HG03439 (cell line): ENCODE measurements around the gene ERI2.
"Not testable (repeated sequence)": the region's sequence is repeated elsewhere in the genome, so short reads cannot be mapped to it uniquely, and the experiment has no call there.

Experiments used
- ATAC-seq: cut with Tn5 transposase; IDR thresholded peaks from one replicate; pipeline ENCODE4 v1.9.1; 2021; ENCODE audit warnings: mild to moderate bottlenecking, moderate library complexity; ENCODE audit not compliant: unreplicated experiment

ERI2 gene

GRCh38 chr16:20818929-20819585, 12.8 kb upstream of the ERI2 start:
- no peak for ATAC-seq

DNA sequence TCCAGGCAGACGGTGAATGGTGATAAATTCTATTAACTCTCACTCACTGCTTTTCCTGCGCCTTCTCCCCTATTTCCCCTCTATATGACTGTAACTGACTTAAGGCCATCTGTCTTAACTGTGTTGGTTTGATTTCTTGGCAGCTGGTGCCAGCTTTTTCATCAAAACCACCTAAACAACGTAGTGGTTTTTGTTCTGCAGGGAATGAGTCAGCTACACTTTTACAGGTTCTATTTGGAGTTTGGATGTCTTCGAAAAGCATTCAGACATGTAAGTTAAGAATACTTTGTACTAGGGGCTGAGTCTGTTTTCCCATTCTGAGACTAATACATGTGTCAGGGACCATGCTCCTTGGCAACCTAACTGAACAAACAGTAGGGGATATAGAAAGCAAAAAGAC, 8.5 kb upstream of the ERI2 start:
- ATAC-seq: no peak

DNA sequence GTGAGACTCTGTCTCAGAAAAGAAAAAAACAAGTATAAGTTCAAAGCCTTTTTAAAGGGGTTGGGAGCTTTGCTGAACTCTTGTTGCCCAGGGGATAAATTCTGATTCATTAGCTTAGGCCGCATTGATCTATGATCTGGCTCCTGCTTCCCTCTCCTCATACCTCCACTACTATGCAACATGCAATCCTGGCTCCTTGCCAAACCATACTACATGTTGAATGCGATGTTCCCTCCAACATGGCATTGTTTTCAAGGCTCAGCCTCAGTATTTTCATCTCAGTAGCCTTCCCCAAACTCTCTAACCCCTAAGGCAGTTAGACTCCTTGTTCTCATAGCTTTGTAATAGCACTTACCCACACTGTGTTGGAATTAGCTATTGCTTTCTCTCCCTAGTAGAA, 6.2 kb upstream of the ERI2 start:
- no peak for ATAC-seq

DNA sequence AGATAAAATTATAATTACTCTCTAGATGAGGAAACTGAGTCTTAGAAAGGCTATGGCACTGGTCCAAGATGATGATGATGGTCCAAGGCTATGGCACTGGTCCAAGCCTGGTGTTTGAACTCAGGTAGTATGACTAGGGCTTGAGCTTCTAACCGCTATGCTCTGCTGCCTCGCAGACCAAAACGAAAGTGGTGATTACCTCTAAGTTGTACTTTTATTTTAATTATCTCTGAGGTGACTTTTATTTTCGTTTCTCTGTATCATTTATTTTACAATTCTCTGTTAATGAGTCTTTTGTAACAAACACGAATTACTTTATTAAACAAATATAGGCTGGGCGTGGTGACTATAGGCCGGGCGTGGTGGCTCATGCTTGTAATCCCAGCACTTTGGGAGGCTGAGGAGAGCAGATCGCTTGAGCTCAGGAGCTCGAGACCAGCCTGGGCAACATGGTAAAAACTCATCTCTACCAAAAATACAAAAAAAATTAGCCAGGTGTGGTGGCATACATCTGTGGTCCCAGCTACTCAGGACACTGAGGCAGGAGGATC, 5.7 kb upstream of the ERI2 start:
- ATAC-seq: no peak

DNA sequence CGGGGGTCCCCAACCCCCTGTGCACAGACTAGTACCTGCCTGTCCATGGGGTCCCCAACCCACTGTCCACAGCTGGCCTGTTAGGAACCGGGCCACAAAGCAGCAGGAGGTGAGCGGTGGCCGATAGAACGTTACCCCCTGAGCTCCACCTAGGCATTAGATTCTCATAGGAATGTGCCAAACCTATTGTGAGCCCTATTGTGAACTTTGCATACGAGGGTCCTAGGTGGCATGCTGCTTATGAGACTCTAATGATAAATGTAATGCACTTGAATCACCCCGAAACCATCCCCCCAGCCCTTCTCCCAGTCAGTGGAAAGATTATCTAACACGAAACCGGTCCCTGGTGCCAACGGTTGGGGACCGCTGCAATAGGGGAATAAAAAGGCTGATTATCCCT, 1.6 kb upstream of the ERI2 start:
- ATAC-seq: no peak

DNA sequence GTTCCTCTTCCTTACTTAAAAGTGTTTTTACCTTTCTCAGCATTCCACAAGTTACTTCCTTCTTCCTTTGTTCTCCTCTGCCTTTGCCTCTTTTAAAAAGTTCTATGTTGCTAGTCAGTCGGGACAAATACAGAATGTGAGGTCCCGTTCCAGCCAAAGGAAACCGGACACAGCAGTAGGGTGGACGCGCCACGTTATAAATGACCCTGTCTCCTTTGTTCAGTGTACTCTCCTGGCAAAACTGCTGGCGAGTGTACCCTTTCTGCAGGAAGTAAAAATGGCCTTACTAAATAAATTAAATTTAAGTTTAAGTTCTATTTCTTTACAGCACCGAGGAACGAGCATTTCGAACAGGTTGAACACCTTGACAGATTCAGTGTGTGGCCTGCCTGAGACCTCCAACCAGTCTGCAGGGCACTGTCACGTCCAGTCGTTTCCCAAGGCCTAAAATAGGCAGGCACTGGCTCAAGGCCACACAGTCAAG, 546 bp downstream of the ERI2 start:
- not testable (repeated sequence) for ATAC-seq

DNA sequence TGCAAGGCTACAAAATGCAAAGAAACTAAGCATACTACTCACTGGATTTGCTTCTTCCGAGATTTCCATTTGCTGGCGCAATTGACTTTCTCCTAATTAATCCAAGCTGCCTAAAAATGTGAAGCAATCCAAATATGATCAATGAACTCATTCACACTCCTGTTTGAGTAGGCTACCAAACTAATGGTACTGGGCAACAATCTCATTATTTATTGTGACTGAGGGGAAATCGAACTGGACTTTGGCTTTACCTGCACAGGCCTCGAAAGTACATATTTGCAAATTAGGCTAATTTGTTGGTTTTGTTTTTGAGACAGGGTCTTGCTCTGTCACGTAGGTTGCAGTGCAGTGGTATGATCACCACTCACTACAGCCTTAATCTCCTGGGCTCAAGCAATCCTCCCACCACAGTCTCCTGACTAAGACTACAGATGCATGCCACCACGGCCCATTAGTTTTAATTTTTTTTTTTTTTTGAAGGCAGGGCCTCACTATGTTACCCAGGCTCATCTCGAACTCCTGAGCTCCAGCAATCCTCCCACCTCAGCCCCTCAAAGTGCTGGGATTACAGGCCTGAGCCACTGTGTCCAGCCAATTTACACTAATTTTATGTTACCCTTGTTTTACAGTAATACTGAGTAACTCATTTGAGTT, 2.6 kb downstream of the ERI2 start:
- ATAC-seq: no peak

DNA sequence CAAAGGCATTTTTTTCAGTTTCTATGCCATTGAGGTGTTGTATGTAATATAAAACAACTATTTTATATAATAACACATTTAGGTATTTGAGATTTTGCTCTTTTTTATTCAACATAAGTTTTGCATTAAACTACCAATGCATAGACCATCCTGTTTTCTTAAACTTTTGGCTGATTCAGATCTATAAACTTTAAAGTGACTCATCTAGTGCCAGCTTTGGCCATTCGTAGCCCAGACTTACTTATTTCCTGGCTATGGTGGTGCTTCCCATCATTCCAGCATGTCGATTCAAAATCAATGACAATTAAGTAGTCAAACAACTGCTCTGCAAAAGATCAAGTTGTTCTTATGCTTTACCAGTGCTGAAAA, 3.1 kb downstream of the ERI2 start:
- ATAC-seq: no peak

DNA sequence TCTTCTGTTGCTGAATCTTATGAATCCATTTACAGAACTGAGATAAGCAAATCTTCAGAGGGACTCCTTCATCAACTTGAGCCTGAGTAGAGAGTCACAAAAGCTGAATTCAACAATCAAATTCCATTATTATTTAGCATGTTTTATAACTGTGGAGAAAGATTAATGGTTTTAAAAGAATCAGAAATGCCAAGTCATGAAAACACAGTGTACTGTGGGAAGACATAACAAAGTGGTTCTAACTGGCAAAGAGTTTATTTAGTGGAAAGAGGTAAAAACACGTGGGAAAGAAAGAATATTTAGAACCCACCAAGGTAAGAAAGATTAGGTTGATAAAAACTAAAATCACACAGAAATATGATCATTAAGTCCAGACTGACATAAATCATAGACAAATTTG, 5.0 kb downstream of the ERI2 start:
- no peak for ATAC-seq

- ATAC-seq: no peak
Observed at GRCh38 chr16:20799599-20799998, 6.7 kb downstream of the ERI2 start.

DNA sequence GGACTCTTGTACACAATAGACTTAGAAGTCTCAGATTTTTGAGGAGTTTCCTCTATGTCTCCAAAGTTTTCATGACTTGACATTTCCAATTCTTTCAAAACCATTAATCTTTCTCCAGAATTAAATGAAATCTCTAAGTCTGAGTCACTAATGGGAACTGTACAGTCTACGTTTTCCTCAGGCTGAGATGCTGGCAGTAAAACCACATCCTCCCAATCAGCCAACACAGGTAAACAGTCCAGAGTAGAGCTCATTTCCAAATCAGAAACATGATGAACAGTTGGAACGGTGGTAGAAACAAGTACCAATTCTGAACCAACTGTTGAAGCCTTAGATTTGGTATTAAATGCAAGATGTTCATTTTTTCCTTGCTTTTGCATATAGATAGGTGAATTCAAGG, 7.9 kb downstream of the ERI2 start:
- ATAC-seq: no peak

- no peak for ATAC-seq
Observed at GRCh38 chr16:20791923-20792612, 14.2 kb downstream of the ERI2 start.

DNA sequence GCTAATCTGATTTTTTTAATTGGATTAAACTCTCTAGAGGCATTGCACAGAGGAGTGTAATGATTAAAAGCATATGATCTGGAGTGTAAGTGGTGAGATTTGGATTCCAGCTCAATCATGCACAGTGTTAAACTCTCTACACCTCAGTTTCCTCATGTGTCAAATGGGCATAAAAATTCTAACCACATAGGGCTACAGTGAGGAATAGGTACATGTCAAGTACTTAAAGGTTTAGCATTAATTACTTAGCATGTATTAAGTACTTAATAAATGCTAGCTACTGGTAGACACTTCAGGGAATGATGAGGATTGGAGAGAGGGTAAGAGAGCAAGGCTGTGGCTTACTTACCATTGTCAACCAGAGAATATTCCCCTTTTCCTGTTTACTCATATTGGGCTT, 17.1 kb downstream of the ERI2 start:
- ATAC-seq: no peak

- ATAC-seq: no peak
Observed at GRCh38 chr16:20784204-20784603, 22.1 kb downstream of the ERI2 start.

- ATAC-seq: no peak
Observed at GRCh38 chr16:20782470-20782869, 23.8 kb downstream of the ERI2 start.

DNA sequence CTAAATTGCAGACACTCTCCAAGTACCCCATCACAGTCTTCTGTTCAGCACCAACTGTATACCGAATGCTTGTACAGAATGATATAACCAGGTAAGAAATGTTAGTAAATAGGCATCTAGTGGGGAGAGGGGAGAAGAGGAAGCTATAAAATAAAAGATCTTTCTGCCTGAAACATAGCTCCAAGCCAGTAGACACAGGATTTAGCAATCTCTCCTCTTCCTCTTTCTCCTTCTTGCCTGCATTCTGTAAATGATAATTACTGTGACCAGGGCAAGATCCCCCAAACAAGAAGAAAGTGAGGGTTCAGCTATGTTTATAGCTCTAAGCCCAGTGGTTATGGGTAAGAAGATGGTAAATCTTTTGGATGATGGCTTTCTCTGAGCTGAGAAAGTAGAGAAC, 24.6 kb downstream of the ERI2 start:
- ATAC-seq: no peak

- no peak for ATAC-seq
Observed at GRCh38 chr16:20774703-20775362, 31.4 kb downstream of the ERI2 start.

GRCh38 chr16:20773679-20774078, 32.6 kb downstream of the ERI2 start:
- no peak for ATAC-seq

DNA sequence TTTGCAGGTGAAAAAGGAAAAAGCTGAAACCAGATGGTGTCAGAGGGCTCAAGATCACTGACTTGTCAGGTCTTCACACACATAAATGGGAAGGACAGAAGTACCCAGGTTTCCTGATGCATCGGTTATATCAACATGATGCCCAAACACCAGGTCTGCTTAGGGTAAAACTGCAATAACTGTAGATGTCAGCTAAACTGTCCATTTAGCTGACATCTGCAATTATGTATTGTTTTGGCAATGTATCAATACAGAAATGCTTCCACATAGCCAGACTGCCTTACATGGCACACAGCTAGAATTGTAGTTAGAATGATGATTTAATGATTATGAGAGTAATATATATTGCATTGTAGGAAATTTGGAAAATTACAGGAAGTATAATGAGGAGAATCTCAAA, 37.5 kb downstream of the ERI2 start:
- ATAC-seq: no peak

GRCh38 chr16:20768121-20768520, 38.2 kb downstream of the ERI2 start:
- no peak for ATAC-seq

DNA sequence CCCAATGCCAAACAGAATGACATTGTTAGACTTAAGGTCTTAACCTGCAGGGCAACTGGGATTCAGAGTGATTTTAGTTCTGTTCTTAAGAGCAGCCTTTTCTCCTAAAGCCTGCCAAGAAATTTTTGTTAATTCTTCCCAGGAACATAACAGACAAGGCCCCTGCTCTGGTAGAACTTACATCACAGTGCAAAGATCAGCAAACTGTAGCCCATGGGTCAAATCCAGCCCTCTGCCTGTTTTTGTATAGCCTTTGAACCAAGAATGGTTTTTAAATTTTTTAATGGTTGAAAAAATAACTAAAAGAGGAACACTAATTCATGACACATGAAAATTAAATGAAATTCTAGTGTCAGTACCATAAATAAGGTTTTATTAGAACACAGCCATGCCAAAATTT, 38.7 kb downstream of the ERI2 start:
- no peak for ATAC-seq
